Stomach (tissue), 9 donors: ENCODE measurements around the gene SMAD1. TPM values are rescaled to one million over a fixed set of nuclear protein-coding genes. Genes with fewer than 3 reads are reported as not detected.

Source experiments
- DNase-seq, 2 donors: peaks; one replicate each; pipeline versions ENCODE4 v3.0.0 to v3.0.0-alpha.2; 2013 to 2019
- H3K27ac ChIP-seq, 5 donors: fragments of 200-600 bp in 4 of 5; sonication (generic) in 4 of 5; one replicate each; pipeline ENCODE4 v1.5.1; 2013 to 2019; ENCODE audit warnings: mild to moderate bottlenecking in 1 of 5, moderate library complexity in 1 of 5
- H3K27me3 ChIP-seq, 3 donors: fragments of 200-600 bp; sonication (generic); one replicate each; pipeline ENCODE4 v1.5.1; 2017 to 2019; ENCODE audit warnings: mixed run types in 1 of 3
- H3K36me3 ChIP-seq, 4 donors: fragments of 200-600 bp; sonication (generic); 1 replicate in 3 of 4; 2 replicates in 1 of 4; pipeline ENCODE4 v1.5.1; 2016 to 2019
- H3K4me1 ChIP-seq, 4 donors: fragments of 200-600 bp; sonication (generic); one replicate each; pipeline ENCODE4 v1.5.1; 2016 to 2019
- H3K4me3 ChIP-seq, 4 donors: fragments of 200-600 bp; sonication (generic) in 3 of 4; one replicate each; pipeline ENCODE4 v1.5.1; 2016 to 2019; ENCODE audit warnings: mild to moderate bottlenecking in 1 of 4
- H3K9me3 ChIP-seq, 4 donors: fragments of 200-600 bp; sonication (generic); one replicate each; pipeline ENCODE4 v1.5.1; 2016 to 2019
- CTCF ChIP-seq, 7 experiments: fragments of 450-650 bp in 4 of 7; fragments of 200-600 bp in 3 of 7; sonication (generic) in 3 of 7; IDR thresholded peaks; one replicate each; pipeline ENCODE4 v1.5.1; 2016 to 2019; ENCODE audit warnings: antibody characterized with exemption in 7 of 7, control low read depth in 2 of 7, mild to moderate bottlenecking in 1 of 7
- POLR2A ChIP-seq, 4 donors: fragments of 450-650 bp; IDR thresholded peaks; one replicate each; pipeline ENCODE4 v1.6.1; 2016; ENCODE audit warnings: antibody characterized with exemption in 4 of 4, control low read depth in 2 of 4, mild to moderate bottlenecking in 1 of 4, moderate library complexity in 1 of 4
- POLR2AphosphoS5 ChIP-seq, 3 donors: sonication (generic); formaldehyde crosslinking; IDR thresholded peaks; one replicate each; pipeline ENCODE4 v1.6.1; 2016; ENCODE audit warnings: antibody characterized with exemption in 3 of 3
- intact Hi-C: fragments of 100-400 bp; cut with DNase I; formaldehyde crosslinking; loops from one replicate; pipeline ENCODE4 v1.15.1; 2023; ENCODE audit warnings: low total_unique reads
- polyA plus RNA-seq, 3 donors: library from polyadenylated mRNA; stranded (reverse); fragments of 200-250 nt; gene quantifications; one replicate each; pipeline ENCODE4 v1.2.3, GENCODE V29; 2013
- total RNA-seq, 5 donors: library from RNA; depleted of rRNA; stranded (reverse); fragments of >200 nt; gene quantifications; one replicate each; pipeline versions ENCODE4 v1.1.0 to v1.2.3, GENCODE V29; 2014 to 2016
- donor health status: healthy with polysubstance abuse.
- donor health status: Bipolar disorder and iron deficiency.
- donor health status: healthy.

The SMAD1 gene
- total and polyA plus RNA-seq, 8 donors: 3.6 to 50.5 (median 12.4) TPM

GRCh38 chr4:145605941-145606340, 124.3 kb downstream of the SMAD1 start:
- Histone ChIP-seq H3K36me3 (no peaks in the 10 kb centered on the region), H3K9me3 (peaks cover 0 to 4% (median 0%) of the 10 kb centered on the region in 4 donors), H3K27ac (no peak overlapping the region), H3K27me3 (no peaks in the 10 kb centered on the region), H3K4me1 (no peaks in the 10 kb centered on the region), H3K4me3 (no peak overlapping the region)
- TF ChIP-seq CTCF (IDR thresholded peaks at IDR 0.05): no peak
- no peak for TF ChIP-seq POLR2AphosphoS5 (IDR thresholded peaks at IDR 0.05)
- TF ChIP-seq POLR2A (IDR thresholded peaks at IDR 0.05): no peak
- DNase-seq: no peak
- intact Hi-C loops: no loop called here

Other genes starting within 250 kb of the SMAD1 start
- 10 to 100 TPM in 1 of 5 donors, 1 to 10 TPM in 2, under 1 TPM in 2; 0.29 to 13.2 (median 3.1) TPM for gene MMAA, start 137.5 kb downstream of the SMAD1 start, total RNA-seq
- gene MMAA, start 137.5 kb downstream of the SMAD1 start, polyA plus RNA-seq: 10 to 100 TPM in 1 of 3 donors, 1 to 10 TPM in 2; 6.2 to 12.5 (median 7.9) TPM
- not detected for gene C4orf51, start 198.3 kb downstream of the SMAD1 start, total RNA-seq
- gene C4orf51, start 198.3 kb downstream of the SMAD1 start, polyA plus RNA-seq: not detected